Omental fat pad (tissue), 4 donors: ENCODE data around the gene ANKFN1. TPM values are rescaled to one million over a fixed set of nuclear protein-coding genes. Genes with fewer than 3 reads are reported as not detected.

Experiments used
- ATAC-seq: fragments of 150-250 bp; one replicate; pipeline ENCODE4 v1.9.1; 2016; ENCODE audit warnings: mild to moderate bottlenecking, moderate library complexity; ENCODE audit not compliant: low FRiP score
- DNase-seq: peaks from one replicate; pipeline ENCODE4 v3.0.0-alpha.2; 2019; ENCODE audit warnings: low spot score
- CTCF ChIP-seq, 3 donors: fragments of 450-650 bp; IDR thresholded peaks; one replicate each; pipeline ENCODE4 v1.5.1; 2016 to 2017; ENCODE audit warnings: antibody characterized with exemption in 3 of 3, mild to moderate bottlenecking in 3 of 3, moderate library complexity in 2 of 3
- small RNA-seq: library from RNA; depleted of rRNA; stranded (forward); fragments of <200 nt; gene quantifications from one replicate; pipeline ENCODE3, GENCODE V24; 2016
- total RNA-seq, 4 donors: library from RNA; depleted of rRNA; stranded (reverse); fragments of >200 nt; gene quantifications; one replicate each; pipeline ENCODE4 v1.1.0, GENCODE V29; 2016

ANKFN1 gene
- total RNA-seq, 4 donors from 2014 or later: 1.7 to 3.0 (median 2.2) TPM

- no peak for TF ChIP-seq CTCF (IDR thresholded peaks at IDR 0.05)
- DNase-seq: no peak
- no peak for ATAC-seq
These were observed 390.0 kb downstream of the ANKFN1 start for GRCh38 chr17:56543280-56543679.

GRCh38 chr17:56545106-56545505 is 391.8 kb downstream of the ANKFN1 start:
- no peak for TF ChIP-seq CTCF (IDR thresholded peaks at IDR 0.05)
- no peak for DNase-seq
- ATAC-seq: no peak

GRCh38 chr17:56545930-56546329 is 392.7 kb downstream of the ANKFN1 start:
- no peak for DNase-seq
- no peak for TF ChIP-seq CTCF (IDR thresholded peaks at IDR 0.05)
- no peak for ATAC-seq

- DNase-seq (no peak), ATAC-seq (no peak)
- no peak for TF ChIP-seq CTCF (IDR thresholded peaks at IDR 0.05)
These were observed 395.4 kb downstream of the ANKFN1 start for GRCh38 chr17:56548661-56549060.

- no peak for ATAC-seq
- no peak for TF ChIP-seq CTCF (IDR thresholded peaks at IDR 0.05)
These were observed 396.2 kb downstream of the ANKFN1 start for GRCh38 chr17:56549501-56549900.

GRCh38 chr17:56557682-56558081 is 404.4 kb downstream of the ANKFN1 start:
- ATAC-seq (no peak), DNase-seq (no peak)
- TF ChIP-seq CTCF (IDR thresholded peaks at IDR 0.05): no peak

More at GRCh38 chr17:56549501-56549900, 396.2 kb downstream of the ANKFN1 start:
- DNase-seq: no peak

- DNase-seq (no peak), ATAC-seq (no peak)
- no peak for TF ChIP-seq CTCF (IDR thresholded peaks at IDR 0.05)
These were observed 404.8 kb downstream of the ANKFN1 start for GRCh38 chr17:56558088-56558487.

Small RNA genes within 50 kb of the gene (small RNA-seq; reads per million reads assigned to genes)
- not detected for gene AC006600.1
